Stomach (tissue), 19 donors: ENCODE results near the gene SYCE3. TPM values are rescaled to one million over a fixed set of nuclear protein-coding genes. Genes with fewer than 3 reads are reported as not detected.

ENCODE experiments used
- DNase-seq, 2 donors: peaks; one replicate each; pipeline versions ENCODE4 v3.0.0 to v3.0.0-alpha.2; 2013 to 2019
- H3K27ac ChIP-seq, 5 donors: fragments of 200-600 bp in 4 of 5; sonication (generic) in 4 of 5; one replicate each; pipeline ENCODE4 v1.5.1; 2013 to 2019; ENCODE audit warnings: mild to moderate bottlenecking in 1 of 5, moderate library complexity in 1 of 5
- H3K27me3 ChIP-seq, 3 donors: fragments of 200-600 bp; sonication (generic); one replicate each; pipeline ENCODE4 v1.5.1; 2017 to 2019; ENCODE audit warnings: mixed run types in 1 of 3
- H3K36me3 ChIP-seq, 4 donors: fragments of 200-600 bp; sonication (generic); 1 replicate in 3 of 4; 2 replicates in 1 of 4; pipeline ENCODE4 v1.5.1; 2016 to 2019
- H3K4me1 ChIP-seq, 4 donors: fragments of 200-600 bp; sonication (generic); one replicate each; pipeline ENCODE4 v1.5.1; 2016 to 2019
- H3K4me3 ChIP-seq, 4 donors: fragments of 200-600 bp; sonication (generic) in 3 of 4; one replicate each; pipeline ENCODE4 v1.5.1; 2016 to 2019; ENCODE audit warnings: mild to moderate bottlenecking in 1 of 4
- H3K9me3 ChIP-seq, 4 donors: fragments of 200-600 bp; sonication (generic); one replicate each; pipeline ENCODE4 v1.5.1; 2016 to 2019
- CTCF ChIP-seq, 7 experiments: fragments of 450-650 bp in 4 of 7; fragments of 200-600 bp in 3 of 7; sonication (generic) in 3 of 7; IDR thresholded peaks; one replicate each; pipeline ENCODE4 v1.5.1; 2016 to 2019; ENCODE audit warnings: antibody characterized with exemption in 7 of 7, control low read depth in 2 of 7, mild to moderate bottlenecking in 1 of 7
- EP300 ChIP-seq: sonication (generic); formaldehyde crosslinking; IDR thresholded peaks from one replicate; pipeline ENCODE4 v1.6.1; 2017; ENCODE audit warnings: antibody characterized with exemption
- POLR2A ChIP-seq, 4 donors: fragments of 450-650 bp; IDR thresholded peaks; one replicate each; pipeline ENCODE4 v1.6.1; 2016; ENCODE audit warnings: antibody characterized with exemption in 4 of 4, control low read depth in 2 of 4, mild to moderate bottlenecking in 1 of 4, moderate library complexity in 1 of 4
- POLR2AphosphoS5 ChIP-seq, 3 donors: sonication (generic); formaldehyde crosslinking; IDR thresholded peaks; one replicate each; pipeline ENCODE4 v1.6.1; 2016; ENCODE audit warnings: antibody characterized with exemption in 3 of 3
- WGBS, 5 donors: extraction: QIAGEN DNeasy Blood & Tissue Kit in 3 of 5; methylation state at CpG; one replicate each; pipeline versions ENCODE4 v1.1.5 to v1.1.7; 2013 to 2018; 5-methylcytosine and 5-hydroxymethylcytosine counted together
- intact Hi-C: fragments of 100-400 bp; cut with DNase I; formaldehyde crosslinking; loops from one replicate; pipeline ENCODE4 v1.15.1; 2023; ENCODE audit warnings: low total_unique reads
- long read RNA-seq, 10 donors: transcript quantifications; one replicate each; lab custom pipeline, GENCODE V29; 2026
- polyA plus RNA-seq, 3 donors: library from polyadenylated mRNA; stranded (reverse); fragments of 200-250 nt; gene quantifications; one replicate each; pipeline ENCODE4 v1.2.3, GENCODE V29; 2013
- total RNA-seq, 5 donors: library from RNA; depleted of rRNA; stranded (reverse); fragments of >200 nt; gene quantifications; one replicate each; pipeline versions ENCODE4 v1.1.0 to v1.2.3, GENCODE V29; 2014 to 2016
- donor health status: healthy with polysubstance abuse.
- donor health status: Bipolar disorder and iron deficiency.
- donor health status: healthy.

SYCE3 gene, protein sequence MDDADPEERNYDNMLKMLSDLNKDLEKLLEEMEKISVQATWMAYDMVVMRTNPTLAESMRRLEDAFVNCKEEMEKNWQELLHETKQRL
- total RNA-seq (not detected), polyA plus RNA-seq (1 to 10 TPM in 1 of 3 donors, under 1 TPM in 1, not detected in 1; 0.80 to 1.9 TPM)
- long read RNA-seq, donor 1 = 0 reads
- long read RNA-seq, donor 2 = 0 reads
- long read RNA-seq, donor 3 = 0 reads
- long read RNA-seq, donor 4 = 0 reads
- long read RNA-seq, donor 5 = 0 reads
- long read RNA-seq, donor 6 = 0 reads
- long read RNA-seq, donor 7, partial matches to known transcripts = 0 of 1 reads
- long read RNA-seq, donor 7, other reads (novel, unspliced or antisense) = 0 of 1 reads
- long read RNA-seq, donor 8 = 0 reads
- long read RNA-seq, donor 9 = 0 reads
- long read RNA-seq, donor 10 = 0 reads

DNA sequence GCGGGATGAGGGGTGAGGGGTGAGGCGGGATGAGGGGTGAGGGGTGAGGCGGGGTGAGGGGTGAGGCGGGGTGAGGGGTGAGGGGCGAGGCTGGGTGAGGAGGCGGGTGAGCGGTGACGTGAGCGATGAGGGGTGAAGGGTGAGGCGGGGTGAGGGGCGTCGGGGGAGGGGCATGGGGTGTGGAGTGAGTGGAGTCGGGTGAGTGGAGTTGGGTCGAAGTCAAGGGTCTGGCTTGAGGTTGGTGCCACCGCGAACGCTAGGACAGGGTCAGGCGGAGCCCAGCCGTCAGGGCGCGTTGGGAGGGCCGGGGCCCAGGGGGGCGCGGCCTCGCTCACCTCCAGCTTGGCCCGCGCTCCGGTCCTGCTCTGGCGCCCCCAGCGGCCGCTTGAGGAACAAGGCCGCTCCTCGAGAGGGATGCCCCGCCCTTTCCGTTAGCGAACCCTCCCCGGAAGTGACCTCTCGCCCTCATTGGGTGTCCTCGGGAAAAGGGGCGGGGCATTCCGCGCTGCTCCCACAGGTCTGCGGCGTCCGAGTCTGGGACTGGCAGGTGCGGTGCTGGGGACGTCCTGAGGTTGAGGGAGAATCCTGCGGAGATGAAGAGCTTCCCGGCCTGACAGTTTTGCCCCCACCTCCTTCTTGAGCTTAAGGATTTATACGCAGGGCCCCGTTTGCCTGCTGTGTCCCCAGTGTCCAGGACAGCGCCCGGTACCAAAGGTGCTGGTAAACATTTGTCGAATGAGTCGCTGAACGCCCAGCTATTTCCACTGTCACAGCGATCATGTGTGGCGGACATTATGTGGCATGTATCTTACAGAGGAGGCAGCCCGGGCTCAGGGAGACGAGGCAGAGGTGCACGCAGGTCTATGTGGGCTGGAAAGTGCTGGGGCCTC lies at the start of gene SYCE3:
Gene SYCE3 (minus strand): TSS at position 397 of the 890 bp plus-strand sequence. CDS start 6,514 bp downstream, outside the sequence.
- WGBS, 5 donors = 1 to 8% (median 2%) methylated on average over 31 to 56 of the region's 61 CpGs
- no peaks in the 10 kb centered on the region for H3K27me3 ChIP-seq
- peak; percentile 98 to 99 for DNase-seq
- H3K27ac ChIP-seq = peak within 1 kb of the TSS; percentile 78 to 94 (median 86)
- H3K9me3 ChIP-seq = no peaks in the 10 kb centered on the region
- peak within 1 kb of the TSS; percentile 52 to 69 (median 62) for H3K4me3 ChIP-seq
- peaks cover 8 to 18% (median 16%) of the 10 kb centered on the region in 4 donors for H3K4me1 ChIP-seq
- no peaks in the 10 kb centered on the region for H3K36me3 ChIP-seq
- TF ChIP-seq POLR2AphosphoS5 (IDR thresholded peaks at IDR 0.05) (peak; percentile 45 to 96 (median 96)), POLR2A (IDR thresholded peaks at IDR 0.05) (peak in 2 of 4 donors; percentile 55 to 86), EP300 (no peak), CTCF (IDR thresholded peaks at IDR 0.05) (peak in 6 of 7 experiments; percentile 48 to 98 (median 94))
- intact Hi-C loops = no loop called here

GRCh38 chr22:50612168-50612527 lies 49.4 kb upstream of the SYCE3 start:
- peak overlapping the region in 2 of 5 donors; percentile 81 to 84 for H3K27ac ChIP-seq
- intact Hi-C loops = loop anchor here (10.0 kb wide), 1 partner anchor 57 kb away; no protein-coding TSS in a partner anchor
- H3K36me3 ChIP-seq = no peaks in the 10 kb centered on the region

GRCh38 chr22:50611341-50612060 lies 48.8 kb upstream of the SYCE3 start:
- 92 to 96% (median 94%) methylated on average over 18 to 26 of the region's 26 CpGs for WGBS, 5 donors

More at GRCh38 chr22:50612168-50612527, 49.4 kb upstream of the SYCE3 start:
- H3K4me1 ChIP-seq = peaks cover 6 to 15% (median 11%) of the 10 kb centered on the region in 4 donors
- 30 to 43% (median 39%) methylated on average over 6 of the region's 6 CpGs for WGBS, 5 donors
- no peak for DNase-seq
- TF ChIP-seq POLR2AphosphoS5 (IDR thresholded peaks at IDR 0.05) (no peak), POLR2A (IDR thresholded peaks at IDR 0.05) (no peak), CTCF (IDR thresholded peaks at IDR 0.05) (no peak), EP300 (no peak)
- no peaks in the 10 kb centered on the region for H3K9me3 ChIP-seq
- H3K27me3 ChIP-seq = peaks cover 0 to 70% (median 0%) of the 10 kb centered on the region in 3 donors
- no peak overlapping the region for H3K4me3 ChIP-seq

More at GRCh38 chr22:50611341-50612060, 48.8 kb upstream of the SYCE3 start:
- intact Hi-C loops = loop anchor here (10.0 kb wide), 1 partner anchor 57 kb away; no protein-coding TSS in a partner anchor
- no peaks in the 10 kb centered on the region for H3K36me3 ChIP-seq
- no peak overlapping the region for H3K27ac ChIP-seq
- H3K4me1 ChIP-seq = peaks cover 6 to 15% (median 11%) of the 10 kb centered on the region in 4 donors
- H3K27me3 ChIP-seq = peaks cover 0 to 76% (median 5%) of the 10 kb centered on the region in 3 donors
- H3K4me3 ChIP-seq = no peak overlapping the region
- no peak for TF ChIP-seq CTCF (IDR thresholded peaks at IDR 0.05)
- no peak for TF ChIP-seq POLR2AphosphoS5 (IDR thresholded peaks at IDR 0.05)
- TF ChIP-seq EP300 = no peak
- TF ChIP-seq POLR2A (IDR thresholded peaks at IDR 0.05) = no peak
- DNase-seq = no peak
- H3K9me3 ChIP-seq = no peaks in the 10 kb centered on the region
